SH-SY5Y (cell line): ENCODE results near the gene PTPRT.

Experiments used
- GATA2 ChIP-seq: IDR thresholded peaks from 2 replicates; pipeline ENCODE4 v1.6.1; 2011; ENCODE audit warnings: mild to moderate bottlenecking, low read depth, low read length
- GATA3 ChIP-seq: IDR thresholded peaks from 2 replicates; pipeline ENCODE4 v1.6.1; 2011; ENCODE audit warnings: low read depth, mild to moderate bottlenecking, low read length, moderate library complexity

The PTPRT gene

GRCh38 chr20:43189554-43190331 is at the start of gene PTPRT:
Gene PTPRT (minus strand): TSS chr20:43189906. CDS start chr20:43189733, 173 bp downstream.
- TF ChIP-seq GATA3, result no peak
- no peak for TF ChIP-seq GATA2

GRCh38 chr20:43238833-43239232 is 49.1 kb upstream of the PTPRT start:
- TF ChIP-seq GATA3 (no peak), GATA2 (no peak)

- TF ChIP-seq GATA3 (no peak), GATA2 (no peak)
Observed at GRCh38 chr20:43238266-43238665, 48.6 kb upstream of the PTPRT start.

DNA sequence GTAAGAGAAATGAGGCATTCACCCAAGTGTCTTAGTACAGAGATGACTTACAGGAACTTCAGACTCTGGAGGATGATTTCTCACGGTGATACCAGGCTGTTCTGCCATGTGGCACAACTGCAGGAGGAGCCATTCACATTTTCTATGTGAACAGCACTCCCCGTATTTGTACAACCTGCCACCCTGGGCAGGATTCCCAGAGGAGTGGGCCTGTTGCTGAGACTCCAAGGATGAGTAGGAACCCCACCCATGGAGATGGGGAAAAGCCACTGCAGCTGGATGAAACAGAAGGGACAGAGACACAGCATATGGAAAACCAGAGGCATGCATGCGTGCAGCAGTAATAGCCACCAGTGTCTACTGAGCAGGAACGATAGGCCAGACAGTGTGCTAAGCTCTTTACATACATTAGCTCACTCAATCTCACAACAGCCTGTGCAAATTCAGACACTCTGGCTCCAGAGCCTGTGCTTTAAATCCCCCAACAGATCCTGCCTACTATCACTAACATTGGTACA is 48.0 kb upstream of the PTPRT start:
- no peak for TF ChIP-seq GATA3
- no peak for TF ChIP-seq GATA2

- TF ChIP-seq GATA2 (no peak), GATA3 (no peak)
Observed at GRCh38 chr20:43235998-43236397, 46.3 kb upstream of the PTPRT start.

DNA sequence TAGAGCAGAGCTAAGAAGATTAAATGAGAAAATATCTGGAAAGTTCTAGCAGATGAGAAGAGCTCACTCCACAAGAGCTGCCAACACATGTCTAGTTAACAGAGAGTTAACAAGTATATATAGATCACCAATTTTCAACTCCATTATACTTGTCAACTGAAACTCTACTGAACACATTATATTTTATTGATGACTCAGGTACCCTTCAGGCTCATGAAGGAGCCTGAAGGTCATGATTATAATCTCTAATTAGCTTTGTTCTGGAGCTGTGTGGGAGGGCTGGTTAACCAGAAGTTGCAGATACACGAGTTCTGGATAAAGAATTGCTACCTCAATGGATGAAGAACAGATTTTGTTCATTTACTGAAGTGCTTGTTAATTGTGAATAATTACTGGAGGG is 42.1 kb upstream of the PTPRT start:
- TF ChIP-seq GATA2 (no peak), GATA3 (no peak)

GRCh38 chr20:43229696-43230095 is 40.0 kb upstream of the PTPRT start:
- TF ChIP-seq GATA2 (no peak), GATA3 (no peak)

DNA sequence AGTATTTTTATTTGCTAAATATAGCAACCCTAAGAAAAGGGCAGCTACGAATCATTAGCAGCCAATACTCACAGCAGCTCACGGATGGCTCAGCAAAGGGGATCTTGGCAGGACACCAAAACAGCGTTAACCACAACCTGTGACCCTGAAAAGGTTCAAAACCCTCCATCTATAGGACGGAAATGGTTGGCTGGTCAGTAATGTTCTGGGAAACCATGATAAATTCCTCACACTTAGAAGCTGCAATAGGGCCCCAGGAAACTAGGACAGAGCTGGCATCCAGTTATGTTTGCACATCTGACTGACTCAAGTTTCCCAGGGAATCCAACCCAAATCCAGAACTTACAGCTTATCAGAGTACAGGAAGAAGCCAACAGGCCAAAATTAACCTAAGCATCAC is 30.9 kb upstream of the PTPRT start:
- TF ChIP-seq GATA3, result no peak
- TF ChIP-seq GATA2, result no peak

GRCh38 chr20:43210901-43211300 is 21.2 kb upstream of the PTPRT start:
- TF ChIP-seq GATA3 (no peak), GATA2 (no peak)

GRCh38 chr20:43209831-43210230 is 20.1 kb upstream of the PTPRT start:
- TF ChIP-seq GATA3 (no peak), GATA2 (no peak)

DNA sequence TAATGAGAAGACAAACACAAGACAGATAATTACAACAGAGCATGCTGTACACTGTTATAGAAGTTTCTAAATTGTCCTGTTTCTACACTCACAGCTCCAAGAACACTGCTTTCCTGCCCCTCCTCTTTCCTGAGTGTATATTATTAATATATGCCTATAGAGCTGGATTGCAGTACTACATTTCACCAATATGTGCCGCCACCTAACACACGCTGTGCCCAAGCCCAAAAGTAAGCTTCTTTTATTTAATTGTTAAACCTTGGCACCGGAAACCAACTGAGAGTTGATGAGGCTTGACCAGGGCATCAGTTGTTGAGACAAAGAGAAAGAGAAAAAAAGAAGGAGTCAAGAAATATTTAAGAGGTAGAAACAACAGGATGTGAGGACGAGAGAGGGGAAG is 16.0 kb upstream of the PTPRT start:
- TF ChIP-seq GATA3 (no peak), GATA2 (no peak)

GRCh38 chr20:43202100-43202499 is 12.4 kb upstream of the PTPRT start:
- TF ChIP-seq GATA2, result no peak
- no peak for TF ChIP-seq GATA3

DNA sequence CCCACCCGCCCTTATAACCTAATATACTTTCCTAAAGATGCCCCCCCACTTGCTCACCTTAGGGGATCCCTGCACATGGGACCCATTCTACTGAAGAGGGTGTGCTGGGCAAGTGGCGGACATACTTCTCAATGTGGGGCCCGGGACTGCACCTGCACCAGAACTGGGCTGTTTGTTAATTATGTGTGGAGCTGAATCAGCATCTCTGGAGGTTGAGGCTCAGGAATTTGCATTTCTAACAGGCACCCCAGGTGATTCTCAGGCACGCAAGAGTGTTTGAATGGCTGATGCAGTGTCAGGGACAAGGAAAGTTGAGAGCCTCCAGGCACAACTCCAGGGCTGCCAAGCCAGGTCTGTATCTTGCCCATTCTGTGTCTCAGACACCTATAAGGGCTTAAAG is 8.9 kb upstream of the PTPRT start:
- TF ChIP-seq GATA3, result no peak
- TF ChIP-seq GATA2, result no peak

GRCh38 chr20:43196243-43196642 is 6.5 kb upstream of the PTPRT start:
- no peak for TF ChIP-seq GATA3
- TF ChIP-seq GATA2, result no peak

DNA sequence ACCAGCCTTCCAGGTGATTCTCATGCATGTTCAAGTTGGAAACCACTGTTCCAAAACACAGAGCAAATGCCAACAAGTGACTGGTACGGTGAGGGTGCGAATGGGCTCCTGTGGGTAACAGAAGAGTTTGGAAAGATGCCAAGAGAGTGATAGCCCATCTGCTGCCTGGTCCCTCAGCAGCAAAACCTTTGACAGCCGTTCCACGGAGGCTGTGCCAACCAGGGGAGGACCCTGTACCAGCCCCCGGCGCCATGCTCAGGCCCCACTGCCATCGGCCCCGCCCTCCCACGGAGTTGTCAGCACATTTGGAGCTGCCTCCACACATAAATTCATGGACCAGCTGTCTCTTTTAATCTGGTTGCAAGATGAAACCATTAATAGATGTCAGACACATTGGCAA is 4.4 kb upstream of the PTPRT start:
- no peak for TF ChIP-seq GATA3
- TF ChIP-seq GATA2, result no peak
